K562 (cell line): Measurements from ENCODE around the gene CNOT1. TPM values are rescaled to one million over a fixed set of nuclear protein-coding genes. Genes with fewer than 3 reads are reported as not detected.

Experiments
- CBFB ChIP-seq: sonication (generic); formaldehyde crosslinking; IDR thresholded peaks from 2 replicates; pipeline ENCODE4 v1.4.0; 2020; ENCODE audit warnings: mild to moderate bottlenecking, missing genetic modification reagents
- CEBPB ChIP-seq: fragments of 450-650 bp; IDR thresholded peaks from 2 replicates; pipeline ENCODE4 v1.6.1; 2016; ENCODE audit warnings: missing genetic modification characterization, missing compliant biosample characterization
- COPS2 ChIP-seq: fragments of 450-650 bp; conservative IDR thresholded peaks from 2 replicates; pipeline ENCODE4 v1.6.1; 2016; ENCODE audit warnings: mild to moderate bottlenecking, moderate library complexity
- FIP1L1 ChIP-seq: fragments of 200-400 bp; formaldehyde crosslinking; IDR thresholded peaks from 2 replicates; pipeline ENCODE4 v1.6.1; 2018; ENCODE audit warnings: mild to moderate bottlenecking, low read depth, low read length; ENCODE audit not compliant: poor library complexity, severe bottlenecking
- IRF2 ChIP-seq: sonication (generic); formaldehyde crosslinking; IDR thresholded peaks from 2 replicates; pipeline ENCODE4 v1.8.1; 2022; ENCODE audit warnings: mild to moderate bottlenecking, missing genetic modification reagents
- KLF10 ChIP-seq: fragments of 250-450 bp; sonication (Bioruptor Pico); IDR thresholded peaks from 2 replicates; pipeline ENCODE4 v1.6.1; 2021; ENCODE audit warnings: matching md5 sums
- MAZ ChIP-seq, 2 experiments: fragments of 450-650 bp in 1 of 2; sonication (generic) in 1 of 2; formaldehyde crosslinking; IDR thresholded peaks in 1 of 2; conservative IDR thresholded peaks in 1 of 2; 2 replicates each; pipeline versions ENCODE4 v1.4.0 to v1.5.0; 2020; ENCODE audit warnings: mild to moderate bottlenecking in 1 of 2, missing genetic modification reagents in 1 of 2
- MCM5 ChIP-seq: fragments of 450-650 bp; IDR thresholded peaks from 2 replicates; pipeline ENCODE4 v1.6.1; 2016; ENCODE audit warnings: low read depth
- PYGO2 ChIP-seq: fragments of 450-650 bp; IDR thresholded peaks from 2 replicates; pipeline ENCODE4 v1.6.1; 2016; ENCODE audit warnings: mild to moderate bottlenecking, missing genetic modification characterization, moderate library complexity, missing compliant biosample characterization
- RUNX1 ChIP-seq: sonication (generic); IDR thresholded peaks from 2 replicates; pipeline ENCODE4 v1.6.1; 2016; ENCODE audit warnings: antibody characterized with exemption, low read depth
- TCF7L2 ChIP-seq: fragments of 150-350 bp; IDR thresholded peaks from 2 replicates; pipeline ENCODE4 v1.6.1; 2016; ENCODE audit warnings: low read depth, mild to moderate bottlenecking, low read length, moderate library complexity
- XRCC4 ChIP-seq: IDR thresholded peaks from one replicate; pipeline ENCODE4 v1.6.1; 2011; ENCODE audit not compliant: insufficient read depth, insufficient read length; ENCODE audit errors: extremely low read depth
- ZNF146 ChIP-seq: IDR thresholded peaks from one replicate; pipeline ENCODE4 v1.6.1; 2018; ENCODE audit warnings: missing compliant biosample characterization; ENCODE audit not compliant: unreplicated experiment
- ZNF561 ChIP-seq: fragments of 450-650 bp; formaldehyde crosslinking; conservative IDR thresholded peaks from 2 replicates; pipeline ENCODE4 v1.4.0; 2020; ENCODE audit warnings: mild to moderate bottlenecking, moderate library complexity
- polyA plus RNA-seq, 8 experiments: library from polyadenylated mRNA; depleted of rRNA in 4 of 8; stranded (reverse) in 5 of 8; unstranded in 3 of 8; fragments of >200 nt; fragmentation: Nextera tagmentation in 2 of 8; fragmentation: Illumina TruSeq in 1 of 8; extraction: Ambion mirVana in 2 of 8; extraction: Trizol in 1 of 8; gene quantifications; 2 replicates each; pipeline versions ENCODE4 v1.2.1 to v1.2.3, GENCODE V29; 2011 to 2014; ENCODE audit warnings: inconsistent platforms in 1 of 8, missing spikeins in 1 of 8
- total RNA-seq, 7 experiments: library from RNA; depleted of rRNA in 6 of 7; stranded (reverse); fragments of >200 nt in 6 of 7; fragmentation: Illumina TruSeq in 2 of 7; extraction: Trizol in 2 of 7; gene quantifications; 2 replicates each; pipeline versions ENCODE4 v1.2.1 to v1.2.3, GENCODE V29; 2011 to 2021; ENCODE audit warnings: low replicate concordance in 1 of 7
- TF ChIP-seq, protein P1 (sequence below), 2 experiments: fragments of 450-650 bp in 1 of 2; IDR thresholded peaks; 2 replicates each; pipeline ENCODE4 v1.6.1; 2011 to 2017; ENCODE audit warnings: low read depth in 2 of 2, antibody characterized with exemption in 1 of 2, borderline replicate concordance in 1 of 2, low read length in 1 of 2, mild to moderate bottlenecking in 1 of 2, mixed read lengths in 1 of 2; ENCODE audit not compliant: control insufficient read depth in 1 of 2
- TF ChIP-seq, protein P2 (sequence below), 2 experiments: fragments of 450-650 bp; formaldehyde crosslinking in 1 of 2; IDR thresholded peaks; 2 replicates each; pipeline versions ENCODE4 v1.4.0 to v1.6.1; 2014 to 2020; ENCODE audit warnings: mild to moderate bottlenecking in 2 of 2, borderline replicate concordance in 1 of 2, low read depth in 1 of 2

CNOT1 gene
- total and polyA plus RNA-seq, 9 of the 15 experiments (the other 6 are each of a cell fraction or from before 2014, with no cell fraction given), result 110 to 270 (median 220) TPM

DNA sequence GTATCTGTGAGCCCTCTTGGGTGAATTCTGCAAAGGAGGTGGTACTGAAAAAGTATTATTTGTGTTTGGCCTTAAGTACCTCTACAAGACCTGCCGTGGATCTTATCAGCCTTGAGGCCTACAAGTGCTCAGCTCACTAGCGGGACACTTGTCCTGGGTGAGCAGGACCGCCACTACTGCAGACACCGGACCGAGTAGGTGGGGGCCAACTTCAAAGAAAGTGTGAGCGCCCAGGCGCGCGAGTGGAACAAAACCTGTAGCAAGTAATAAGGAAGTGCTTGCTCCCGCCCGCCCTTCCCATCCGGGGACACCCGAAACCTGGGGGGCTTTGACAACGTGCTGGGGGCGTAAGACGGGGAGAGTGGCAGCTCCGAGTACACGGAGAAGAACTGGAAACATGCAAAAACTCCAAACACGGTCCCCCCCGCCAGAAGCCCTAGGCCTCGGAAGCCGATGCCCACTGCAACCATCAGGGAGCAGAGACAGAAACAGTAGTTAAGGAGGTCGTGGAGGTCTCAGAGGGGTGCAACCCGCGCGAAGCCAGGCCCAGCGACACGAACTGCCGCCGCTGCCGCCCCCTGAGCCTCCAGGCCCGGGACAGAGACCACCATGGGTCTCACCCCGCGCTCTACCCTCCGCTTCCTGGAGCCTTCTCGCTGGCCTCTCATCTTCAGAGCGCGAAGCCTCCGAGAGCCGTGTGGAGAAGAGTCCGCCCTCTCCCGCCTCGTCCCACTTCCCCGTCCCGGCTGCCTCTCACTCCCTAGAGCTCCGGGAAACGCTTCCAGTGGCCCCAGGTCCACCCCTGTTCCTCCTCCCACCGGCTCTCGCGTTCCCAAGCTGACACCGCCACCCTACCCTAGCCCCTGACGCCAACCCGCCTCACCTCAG lies 537 bp downstream of the CNOT1 start (continued):
- TF ChIP-seq ZNF561 (CRISPR knock-in tag) (no peak), ZNF146 (CRISPR knock-in tag) (no peak), XRCC4 (no peak), COPS2 (no peak), IRF2 (CRISPR knock-in tag) (no peak), FIP1L1 (no peak), KLF10 (no peak), RUNX1 (no peak), CBFB (CRISPR knock-in tag) (peak; percentile 44; the same call in 1 of the 2 replicates), PYGO2 (tag) (no peak), MCM5 (no peak), TCF7L2 (no peak), CEBPB (tag) (no peak), MAZ (CRISPR knock-in tag; conservative IDR thresholded peaks at IDR 0.05 in 1 of 2, IDR thresholded peaks at IDR 0.05 in 1 of 2) (peak in 1 of 2 experiments; percentile 80; a peak in 3 of 4 replicates)
- TF ChIP-seq, protein P1, sequence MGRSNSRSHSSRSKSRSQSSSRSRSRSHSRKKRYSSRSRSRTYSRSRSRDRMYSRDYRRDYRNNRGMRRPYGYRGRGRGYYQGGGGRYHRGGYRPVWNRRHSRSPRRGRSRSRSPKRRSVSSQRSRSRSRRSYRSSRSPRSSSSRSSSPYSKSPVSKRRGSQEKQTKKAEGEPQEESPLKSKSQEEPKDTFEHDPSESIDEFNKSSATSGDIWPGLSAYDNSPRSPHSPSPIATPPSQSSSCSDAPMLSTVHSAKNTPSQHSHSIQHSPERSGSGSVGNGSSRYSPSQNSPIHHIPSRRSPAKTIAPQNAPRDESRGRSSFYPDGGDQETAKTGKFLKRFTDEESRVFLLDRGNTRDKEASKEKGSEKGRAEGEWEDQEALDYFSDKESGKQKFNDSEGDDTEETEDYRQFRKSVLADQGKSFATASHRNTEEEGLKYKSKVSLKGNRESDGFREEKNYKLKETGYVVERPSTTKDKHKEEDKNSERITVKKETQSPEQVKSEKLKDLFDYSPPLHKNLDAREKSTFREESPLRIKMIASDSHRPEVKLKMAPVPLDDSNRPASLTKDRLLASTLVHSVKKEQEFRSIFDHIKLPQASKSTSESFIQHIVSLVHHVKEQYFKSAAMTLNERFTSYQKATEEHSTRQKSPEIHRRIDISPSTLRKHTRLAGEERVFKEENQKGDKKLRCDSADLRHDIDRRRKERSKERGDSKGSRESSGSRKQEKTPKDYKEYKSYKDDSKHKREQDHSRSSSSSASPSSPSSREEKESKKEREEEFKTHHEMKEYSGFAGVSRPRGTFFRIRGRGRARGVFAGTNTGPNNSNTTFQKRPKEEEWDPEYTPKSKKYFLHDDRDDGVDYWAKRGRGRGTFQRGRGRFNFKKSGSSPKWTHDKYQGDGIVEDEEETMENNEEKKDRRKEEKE (IDR thresholded peaks at IDR 0.05; ENCODE audit: borderline replicate concordance in 1 of 2, control insufficient read depth in 1 of 2, low read depth in 2 of 2, low read length in 1 of 2), result no peak
- TF ChIP-seq, protein P2, sequence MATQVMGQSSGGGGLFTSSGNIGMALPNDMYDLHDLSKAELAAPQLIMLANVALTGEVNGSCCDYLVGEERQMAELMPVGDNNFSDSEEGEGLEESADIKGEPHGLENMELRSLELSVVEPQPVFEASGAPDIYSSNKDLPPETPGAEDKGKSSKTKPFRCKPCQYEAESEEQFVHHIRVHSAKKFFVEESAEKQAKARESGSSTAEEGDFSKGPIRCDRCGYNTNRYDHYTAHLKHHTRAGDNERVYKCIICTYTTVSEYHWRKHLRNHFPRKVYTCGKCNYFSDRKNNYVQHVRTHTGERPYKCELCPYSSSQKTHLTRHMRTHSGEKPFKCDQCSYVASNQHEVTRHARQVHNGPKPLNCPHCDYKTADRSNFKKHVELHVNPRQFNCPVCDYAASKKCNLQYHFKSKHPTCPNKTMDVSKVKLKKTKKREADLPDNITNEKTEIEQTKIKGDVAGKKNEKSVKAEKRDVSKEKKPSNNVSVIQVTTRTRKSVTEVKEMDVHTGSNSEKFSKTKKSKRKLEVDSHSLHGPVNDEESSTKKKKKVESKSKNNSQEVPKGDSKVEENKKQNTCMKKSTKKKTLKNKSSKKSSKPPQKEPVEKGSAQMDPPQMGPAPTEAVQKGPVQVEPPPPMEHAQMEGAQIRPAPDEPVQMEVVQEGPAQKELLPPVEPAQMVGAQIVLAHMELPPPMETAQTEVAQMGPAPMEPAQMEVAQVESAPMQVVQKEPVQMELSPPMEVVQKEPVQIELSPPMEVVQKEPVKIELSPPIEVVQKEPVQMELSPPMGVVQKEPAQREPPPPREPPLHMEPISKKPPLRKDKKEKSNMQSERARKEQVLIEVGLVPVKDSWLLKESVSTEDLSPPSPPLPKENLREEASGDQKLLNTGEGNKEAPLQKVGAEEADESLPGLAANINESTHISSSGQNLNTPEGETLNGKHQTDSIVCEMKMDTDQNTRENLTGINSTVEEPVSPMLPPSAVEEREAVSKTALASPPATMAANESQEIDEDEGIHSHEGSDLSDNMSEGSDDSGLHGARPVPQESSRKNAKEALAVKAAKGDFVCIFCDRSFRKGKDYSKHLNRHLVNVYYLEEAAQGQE (IDR thresholded peaks at IDR 0.05; ENCODE audit: borderline replicate concordance), result no peak
- TF ChIP-seq, protein P2 (CRISPR knock-in tag; IDR thresholded peaks at IDR 0.05; ENCODE audit: low read depth), result no peak
